K562 (cell line): Measurements from ENCODE around the gene SLC29A2. TPM values are rescaled to one million over a fixed set of nuclear protein-coding genes. Genes with fewer than 3 reads are reported as not detected.

Experiments used
- DEAF1 ChIP-seq: fragments of 450-650 bp; formaldehyde crosslinking; IDR thresholded peaks from 2 replicates; pipeline ENCODE4 v1.4.0; 2020; ENCODE audit warnings: mild to moderate bottlenecking, moderate library complexity
- ELF2 ChIP-seq: fragments of 250-450 bp; sonication (Bioruptor Pico); IDR thresholded peaks from 2 replicates; pipeline ENCODE4 v1.5.0; 2021; ENCODE audit warnings: mild to moderate bottlenecking
- ETS2 ChIP-seq: IDR thresholded peaks from 2 replicates; pipeline ENCODE4 v1.6.1; 2016; ENCODE audit warnings: borderline replicate concordance, missing genetic modification characterization, mild to moderate bottlenecking, moderate library complexity, missing compliant biosample characterization; ENCODE audit not compliant: poor library complexity, severe bottlenecking
- IRF1 ChIP-seq: sonication (generic); formaldehyde crosslinking; IDR thresholded peaks from 2 replicates; pipeline ENCODE4 v1.8.0; 2022; ENCODE audit warnings: missing genetic modification reagents, mild to moderate bottlenecking, borderline replicate concordance
- MYBL2 ChIP-seq, 2 experiments: fragments of 450-650 bp in 1 of 2; sonication (generic) in 1 of 2; formaldehyde crosslinking in 1 of 2; IDR thresholded peaks; 2 replicates each; pipeline versions ENCODE4 v1.6.1 to v1.8.1; 2017 to 2022; ENCODE audit warnings: borderline replicate concordance in 1 of 2, inconsistent platforms in 1 of 2, low read depth in 1 of 2, mild to moderate bottlenecking in 1 of 2, missing genetic modification reagents in 1 of 2, moderate library complexity in 1 of 2
- NFATC3 ChIP-seq: fragments of 450-650 bp; IDR thresholded peaks from 2 replicates; pipeline ENCODE4 v1.6.1; 2017; ENCODE audit warnings: mild to moderate bottlenecking
- TCF7 ChIP-seq: sonication (generic); IDR thresholded peaks from 2 replicates; pipeline ENCODE4 v1.6.1; 2016; ENCODE audit warnings: antibody characterized with exemption, borderline replicate concordance
- TRIM28 ChIP-seq: fragments of 450-650 bp; IDR thresholded peaks from 2 replicates; pipeline ENCODE4 v1.6.1; 2017
- ZNF407 ChIP-seq: fragments of 450-650 bp; IDR thresholded peaks from 2 replicates; pipeline ENCODE4 v1.6.1; 2016; ENCODE audit warnings: low read depth
- polyA plus RNA-seq, 8 experiments: library from polyadenylated mRNA; depleted of rRNA in 4 of 8; stranded (reverse) in 5 of 8; unstranded in 3 of 8; fragments of >200 nt; fragmentation: Nextera tagmentation in 2 of 8; fragmentation: Illumina TruSeq in 1 of 8; extraction: Ambion mirVana in 2 of 8; extraction: Trizol in 1 of 8; gene quantifications; 2 replicates each; pipeline versions ENCODE4 v1.2.1 to v1.2.3, GENCODE V29; 2011 to 2014; ENCODE audit warnings: inconsistent platforms in 1 of 8, missing spikeins in 1 of 8
- total RNA-seq, 7 experiments: library from RNA; depleted of rRNA in 6 of 7; stranded (reverse); fragments of >200 nt in 6 of 7; fragmentation: Illumina TruSeq in 2 of 7; extraction: Trizol in 2 of 7; gene quantifications; 2 replicates each; pipeline versions ENCODE4 v1.2.1 to v1.2.3, GENCODE V29; 2011 to 2021; ENCODE audit warnings: low replicate concordance in 1 of 7
- TF ChIP-seq, protein P1 (sequence below): fragments of 450-650 bp; IDR thresholded peaks from 2 replicates; pipeline ENCODE4 v1.6.1; 2014; ENCODE audit warnings: low read depth, mild to moderate bottlenecking, moderate library complexity, borderline replicate concordance
- TF ChIP-seq, protein P2 (sequence below): fragments of 450-650 bp; IDR thresholded peaks from 2 replicates; pipeline ENCODE4 v1.6.1; 2016; ENCODE audit warnings: antibody characterized with exemption

The SLC29A2 gene
- total and polyA plus RNA-seq, 9 of the 15 experiments (the other 6 are each of a cell fraction or from before 2014, with no cell fraction given): 2.4 to 48.6 (median 14.2) TPM

DNA sequence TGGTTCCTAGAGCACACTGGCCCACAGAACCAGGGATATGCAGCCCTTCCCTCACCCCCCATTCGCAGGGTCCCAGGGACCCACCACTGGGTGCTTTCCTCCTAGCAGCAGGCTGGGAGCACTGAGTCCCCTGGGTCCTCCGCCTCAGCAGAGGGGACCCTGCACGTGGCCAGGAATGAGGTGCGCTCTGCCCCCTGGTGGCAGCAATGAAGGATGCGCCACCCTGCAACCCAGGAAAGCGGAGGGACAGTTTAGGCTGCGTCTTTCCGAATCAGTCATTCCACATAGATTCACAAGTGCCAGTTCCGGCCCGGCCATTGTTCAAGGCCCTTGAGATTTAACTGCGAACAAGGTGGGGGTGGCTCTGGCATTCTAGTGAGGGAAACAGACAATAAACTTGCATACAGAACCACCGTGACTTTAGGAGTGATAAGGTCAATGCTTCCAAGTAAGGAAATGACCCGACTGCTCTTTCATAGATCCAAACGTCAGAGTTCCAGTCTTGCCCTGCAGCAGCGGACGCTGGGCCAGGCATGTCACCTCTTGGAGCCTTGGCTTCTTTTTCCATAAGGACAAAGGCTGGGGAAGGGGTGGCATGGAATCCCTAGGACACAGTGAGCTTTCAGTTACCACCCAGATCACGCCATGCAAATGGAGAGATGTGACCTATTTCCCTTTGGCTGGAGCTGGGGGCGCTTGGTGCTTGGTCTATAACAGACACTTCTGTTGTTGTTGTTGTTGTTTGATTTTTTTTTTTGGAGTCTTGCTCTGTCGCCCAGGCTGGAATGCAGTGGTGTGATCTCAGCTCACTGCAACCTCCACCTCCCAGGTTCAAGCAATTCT is 43.0 kb downstream of the SLC29A2 start (continued):
- TF ChIP-seq DEAF1 (CRISPR knock-in tag) (peak; percentile 86), ELF2 (CRISPR knock-in tag) (no peak), TRIM28 (no peak), IRF1 (CRISPR knock-in tag) (no peak), ETS2 (tag) (no peak), NFATC3 (no peak), ZNF407 (no peak), MYBL2 (IDR thresholded peaks at IDR 0.05; ENCODE audit: low read depth) (no peak), MYBL2 (CRISPR knock-in tag; IDR thresholded peaks at IDR 0.05; ENCODE audit: borderline replicate concordance) (no peak), TCF7 (no peak)
- TF ChIP-seq, protein P1, sequence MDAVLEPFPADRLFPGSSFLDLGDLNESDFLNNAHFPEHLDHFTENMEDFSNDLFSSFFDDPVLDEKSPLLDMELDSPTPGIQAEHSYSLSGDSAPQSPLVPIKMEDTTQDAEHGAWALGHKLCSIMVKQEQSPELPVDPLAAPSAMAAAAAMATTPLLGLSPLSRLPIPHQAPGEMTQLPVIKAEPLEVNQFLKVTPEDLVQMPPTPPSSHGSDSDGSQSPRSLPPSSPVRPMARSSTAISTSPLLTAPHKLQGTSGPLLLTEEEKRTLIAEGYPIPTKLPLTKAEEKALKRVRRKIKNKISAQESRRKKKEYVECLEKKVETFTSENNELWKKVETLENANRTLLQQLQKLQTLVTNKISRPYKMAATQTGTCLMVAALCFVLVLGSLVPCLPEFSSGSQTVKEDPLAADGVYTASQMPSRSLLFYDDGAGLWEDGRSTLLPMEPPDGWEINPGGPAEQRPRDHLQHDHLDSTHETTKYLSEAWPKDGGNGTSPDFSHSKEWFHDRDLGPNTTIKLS: peak; percentile 71; the same call in 1 of the 2 replicates
- TF ChIP-seq, protein P2, sequence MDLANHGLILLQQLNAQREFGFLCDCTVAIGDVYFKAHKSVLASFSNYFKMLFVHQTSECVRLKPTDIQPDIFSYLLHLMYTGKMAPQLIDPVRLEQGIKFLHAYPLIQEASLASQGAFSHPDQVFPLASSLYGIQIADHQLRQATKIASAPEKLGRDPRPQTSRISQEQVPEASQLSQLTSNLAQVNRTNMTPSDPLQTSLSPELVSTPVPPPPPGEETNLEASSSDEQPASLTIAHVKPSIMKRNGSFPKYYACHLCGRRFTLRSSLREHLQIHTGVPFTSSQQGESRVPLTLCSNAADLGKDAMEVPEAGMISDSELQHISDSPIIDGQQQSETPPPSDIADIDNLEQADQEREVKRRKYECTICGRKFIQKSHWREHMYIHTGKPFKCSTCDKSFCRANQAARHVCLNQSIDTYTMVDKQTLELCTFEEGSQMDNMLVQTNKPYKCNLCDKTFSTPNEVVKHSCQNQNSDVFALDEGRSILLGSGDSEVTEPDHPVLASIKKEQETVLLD: no peak
